Stimulated activated CD8-positive, alpha-beta memory T cell treated with anti-CD3 and anti-CD28 coated beads, Interleukin-15, amount 100 ng/mL, for 4 hours (primary cell): ENCODE results near the gene SYNE3.

Experiments
- DNase-seq, 2 donors: peaks; one replicate each; pipeline ENCODE4 v3.0.0-alpha.2; 2020; ENCODE audit warnings: low read depth in 2 of 2

The SYNE3 gene

DNA sequence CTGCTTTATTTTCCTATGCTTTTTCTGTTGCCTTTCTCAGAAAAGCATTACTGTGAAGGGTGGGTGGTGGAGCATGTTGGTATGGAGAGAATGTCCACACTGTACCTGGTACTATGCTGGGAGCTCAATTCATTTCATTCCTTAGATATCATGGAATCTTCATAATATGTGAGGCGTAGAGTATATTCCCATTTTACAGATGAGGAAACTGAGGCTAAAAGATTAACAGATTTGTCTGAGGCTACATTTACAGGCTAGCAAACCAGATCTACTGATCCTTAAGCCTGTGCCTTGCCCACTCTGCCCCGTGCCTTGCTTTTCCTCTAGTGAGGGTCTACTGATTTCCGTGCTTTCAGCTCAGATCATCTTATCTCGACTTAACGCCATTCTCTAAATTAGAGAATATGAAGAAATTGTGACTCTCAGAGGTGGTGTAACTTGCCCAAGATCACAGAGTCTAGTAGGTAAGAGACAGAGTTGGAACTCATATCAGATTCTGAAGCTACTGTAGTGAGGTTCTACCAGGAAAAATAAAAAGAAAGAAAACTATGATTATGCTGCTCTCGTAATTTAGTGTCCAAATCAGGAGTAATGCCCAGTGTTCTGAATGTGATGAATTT, 23.9 kb upstream of the SYNE3 start:
- DNase-seq, result no peak

DNA sequence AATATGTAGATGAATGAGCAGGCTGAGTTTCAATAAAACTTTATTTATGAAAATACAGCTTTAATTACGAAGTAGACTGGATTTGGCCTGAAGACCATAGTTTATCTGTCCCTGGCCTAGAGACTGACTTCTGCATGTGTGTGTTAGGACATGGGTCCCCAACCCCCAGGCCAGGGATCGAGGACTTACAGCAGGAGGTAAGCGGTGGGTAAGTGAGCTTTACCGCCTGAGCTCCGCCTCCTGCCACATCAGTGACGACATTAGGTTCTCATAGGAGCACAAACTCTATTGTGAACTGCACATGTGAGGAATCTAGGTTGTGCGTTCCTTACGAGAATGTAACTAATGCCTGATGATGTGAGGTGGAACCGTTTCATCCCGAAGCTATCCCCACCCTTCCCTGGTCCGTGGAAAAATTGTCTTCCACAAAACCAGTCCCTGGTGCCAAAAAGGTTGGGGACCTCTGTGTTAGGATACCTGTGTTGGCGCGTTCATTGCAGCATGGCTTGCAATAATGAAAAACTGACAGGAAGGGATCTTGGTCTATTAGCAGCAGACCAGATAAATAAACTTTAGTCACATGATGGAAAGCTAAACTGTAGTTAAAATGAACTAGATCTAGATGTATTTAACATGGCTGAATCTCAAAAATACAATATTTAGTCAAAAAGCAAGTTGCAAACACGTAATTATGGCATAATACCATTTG, 22.5 kb upstream of the SYNE3 start:
- DNase-seq, result no peak

DNA sequence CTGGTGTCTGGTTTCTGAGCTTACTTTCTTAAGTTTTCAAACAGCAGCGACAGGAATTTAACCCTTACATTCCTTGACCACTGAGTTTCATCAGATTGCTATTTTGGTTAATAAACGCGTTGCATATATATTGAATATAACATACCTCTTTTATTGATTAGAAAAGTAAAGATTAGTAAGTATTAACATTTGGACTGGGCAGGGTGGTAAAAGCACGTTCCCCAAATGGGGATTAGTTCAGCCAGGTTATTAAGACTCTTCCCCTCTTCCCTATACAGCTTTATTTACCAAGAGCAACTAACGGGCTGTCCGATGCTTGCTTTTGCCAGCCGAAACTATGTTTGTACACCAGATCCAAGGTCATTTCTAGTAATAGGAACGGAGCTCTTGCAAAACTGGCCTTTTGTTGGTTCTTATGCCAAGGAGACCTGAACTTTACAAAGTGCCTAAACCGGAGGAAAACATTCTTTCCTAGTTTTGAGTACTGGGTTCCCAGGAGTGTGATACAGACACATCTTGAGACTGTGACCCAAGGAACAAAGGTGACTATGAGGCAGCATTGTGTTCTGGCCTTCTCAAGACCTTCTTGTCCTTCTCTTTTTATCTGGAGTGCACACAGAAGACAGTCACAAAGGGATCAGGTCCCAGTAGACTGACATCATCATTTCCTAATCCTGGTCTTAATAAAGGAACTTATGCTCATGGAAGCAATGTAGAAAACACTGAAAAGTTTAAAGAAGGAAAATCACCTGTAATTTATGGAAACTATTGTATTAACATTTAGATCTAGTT, 21.0 kb upstream of the SYNE3 start:
- DNase-seq, result no peak

DNA sequence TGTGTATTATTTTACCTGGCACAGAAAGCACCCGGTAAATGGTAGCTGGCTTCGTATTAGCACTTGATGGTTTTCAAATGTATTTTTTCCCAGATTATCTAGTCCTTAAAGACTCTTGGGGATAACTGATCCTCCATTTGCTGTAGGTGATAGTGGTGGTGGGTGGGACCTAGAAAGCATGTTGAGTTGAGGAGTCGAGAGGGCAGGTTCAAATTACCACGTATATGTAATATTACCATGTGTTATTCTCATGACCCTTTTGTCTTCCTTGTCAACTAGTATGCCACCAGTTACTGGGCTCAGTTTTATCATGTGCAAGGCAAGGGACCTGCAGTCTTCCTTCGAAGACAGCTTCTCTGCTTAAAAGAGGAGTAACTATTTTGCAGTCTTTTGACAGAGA, 20.2 kb upstream of the SYNE3 start:
- no peak for DNase-seq

DNA sequence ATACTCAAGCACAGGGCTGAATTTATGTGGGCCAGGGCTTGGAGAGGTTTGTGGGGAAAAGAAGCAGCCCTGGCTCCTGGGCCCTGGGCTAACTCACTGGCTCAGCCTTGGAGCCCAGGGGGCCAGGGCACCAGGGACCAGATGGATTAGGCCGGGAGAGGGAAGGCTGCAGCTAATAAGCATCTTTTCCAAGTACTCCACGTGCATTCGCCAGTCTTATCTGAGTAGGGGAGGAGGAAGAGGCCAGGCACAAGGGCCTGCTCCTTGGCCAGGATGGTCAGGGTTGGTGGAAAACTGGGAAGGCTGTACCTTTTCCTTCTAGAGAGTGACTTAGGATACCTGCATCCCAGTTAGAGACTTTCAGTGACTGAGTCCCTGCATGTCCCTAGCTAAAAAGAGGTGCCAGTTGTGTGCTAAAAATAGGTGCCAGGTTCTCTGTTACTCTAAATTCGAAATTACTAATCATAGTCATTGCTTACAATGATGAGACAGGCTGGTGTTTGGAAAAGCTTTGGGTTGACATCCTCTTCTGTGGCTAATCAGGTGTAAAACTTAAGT, 19.7 kb upstream of the SYNE3 start:
- DNase-seq, result no peak

DNA sequence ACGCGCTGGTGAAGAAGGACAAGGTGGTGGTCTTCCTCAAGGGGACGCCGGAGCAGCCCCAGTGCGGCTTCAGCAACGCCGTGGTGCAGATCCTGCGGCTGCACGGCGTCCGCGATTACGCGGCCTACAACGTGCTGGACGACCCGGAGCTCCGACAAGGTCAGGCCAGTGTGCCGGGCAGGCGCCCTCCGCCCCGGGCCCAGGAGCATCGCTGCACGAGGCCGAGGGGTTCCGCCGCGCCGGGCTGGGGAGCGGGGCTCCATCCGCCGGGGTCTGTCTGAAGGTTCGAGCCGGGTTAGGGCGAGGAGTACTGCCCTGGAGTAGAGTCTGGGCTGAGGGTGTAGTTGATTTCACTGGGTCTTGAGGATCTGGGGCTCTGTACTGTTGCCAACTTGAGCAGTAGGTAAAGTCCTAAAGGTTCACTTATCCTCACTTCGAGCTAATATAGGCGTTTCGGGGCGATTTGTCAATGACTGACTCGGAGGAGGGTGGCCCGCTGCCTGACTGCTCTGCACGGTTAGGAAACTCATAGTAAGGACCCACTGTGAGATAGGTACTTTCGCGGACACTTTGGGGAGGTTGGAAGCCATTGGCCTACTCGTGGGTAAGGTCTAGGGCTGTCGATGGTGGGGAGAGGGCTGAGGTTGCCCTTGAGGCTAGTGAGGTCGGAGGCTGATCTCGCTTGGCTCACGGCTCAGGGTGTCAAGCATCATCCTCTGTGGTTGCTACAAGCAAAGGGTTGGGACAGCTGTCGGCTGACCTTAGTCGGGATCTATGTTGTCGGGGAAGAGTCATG, 19.0 kb upstream of the SYNE3 start:
- DNase-seq, result no peak

DNA sequence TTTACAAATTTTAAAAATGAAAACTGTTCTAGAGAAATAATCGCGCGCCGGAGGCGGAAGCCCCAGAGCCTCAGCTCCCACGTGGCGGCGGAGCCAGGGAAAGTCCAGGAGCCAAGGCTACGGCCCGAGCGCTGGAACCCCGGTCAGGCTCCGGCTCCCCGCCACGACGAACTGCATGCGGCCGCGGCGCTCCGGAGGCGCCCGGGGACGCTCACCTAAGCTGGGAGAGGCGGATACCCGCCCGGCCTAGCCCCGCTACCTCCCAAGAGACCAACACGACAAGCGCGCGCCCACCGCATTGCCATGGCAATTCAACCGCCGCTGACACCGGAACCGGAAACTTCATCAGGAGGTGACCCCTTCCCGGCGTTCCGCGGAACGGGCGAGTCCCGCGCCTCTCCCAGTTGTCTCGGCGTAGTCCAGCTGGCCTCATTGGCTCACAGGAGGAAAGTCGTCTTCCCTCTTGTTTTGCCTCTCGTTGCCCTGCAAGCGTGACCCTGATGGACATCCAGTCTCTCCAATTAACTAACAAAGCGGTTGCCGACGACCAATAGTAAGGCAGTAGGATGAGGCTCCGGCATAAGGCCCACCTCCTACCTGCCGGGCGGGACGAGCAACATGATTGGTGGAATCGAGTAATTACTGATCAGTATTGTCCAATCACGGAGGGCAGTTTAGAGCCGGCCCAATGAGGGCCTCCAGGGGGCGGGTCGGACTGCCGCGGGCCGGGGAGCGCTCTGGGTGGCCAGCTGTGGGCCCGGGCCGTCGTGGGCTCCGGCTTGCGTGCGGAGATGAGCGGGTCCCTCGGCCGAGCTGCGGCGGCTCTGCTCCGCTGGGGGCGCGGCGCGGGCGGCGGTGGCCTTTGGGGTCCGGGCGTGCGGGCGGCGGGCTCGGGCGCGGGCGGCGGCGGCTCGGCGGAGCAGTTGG, 18.1 kb upstream of the SYNE3 start, which contains the start of gene GLRX5:
Gene GLRX5 (plus strand): TSS at position 752 of the 927 bp plus-strand sequence. CDS start 40 bp downstream, at position 792.
- DNase-seq, result peak; percentile 93 to 98

DNA sequence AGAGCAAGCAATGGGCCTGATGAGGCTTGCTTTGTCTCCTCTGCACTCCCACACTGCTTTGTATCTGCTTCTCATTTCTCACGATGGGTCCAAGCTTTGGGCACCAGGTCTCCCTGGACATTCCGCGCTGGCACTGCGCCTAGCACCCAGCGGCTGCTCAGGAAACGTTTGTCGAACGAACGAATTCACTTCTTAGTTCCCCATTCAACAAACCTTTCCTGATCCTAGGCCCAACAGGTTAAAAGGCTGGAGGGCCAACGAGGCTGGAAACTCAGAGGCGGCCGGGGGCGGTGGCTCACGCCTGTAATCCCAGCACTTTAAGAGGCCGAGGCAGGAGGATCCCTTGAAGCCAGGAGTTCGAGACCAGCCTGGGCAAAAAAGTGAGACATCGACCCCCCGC, 17.4 kb upstream of the SYNE3 start:
- DNase-seq, result no peak

DNA sequence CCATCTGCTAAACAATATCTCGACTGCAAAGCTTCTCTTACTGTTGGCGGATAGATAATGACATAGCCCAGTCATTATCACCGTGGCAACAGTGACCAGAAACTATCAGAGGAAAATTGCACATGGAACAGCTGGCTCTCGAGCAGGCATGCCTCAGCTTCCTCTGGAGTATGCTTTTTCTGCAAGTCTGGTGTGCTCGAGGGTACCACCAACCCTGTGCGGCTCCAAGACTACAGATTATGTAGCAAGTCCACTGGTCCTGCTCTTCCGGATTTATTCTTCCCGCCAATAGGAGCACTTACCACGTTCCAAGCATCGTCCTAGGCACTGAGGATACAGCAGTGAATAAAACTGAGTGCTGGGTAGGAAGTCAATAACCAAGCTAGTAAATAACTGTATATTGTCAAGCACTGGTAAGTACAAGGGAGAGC, 17.0 kb upstream of the SYNE3 start:
- no peak for DNase-seq

DNA sequence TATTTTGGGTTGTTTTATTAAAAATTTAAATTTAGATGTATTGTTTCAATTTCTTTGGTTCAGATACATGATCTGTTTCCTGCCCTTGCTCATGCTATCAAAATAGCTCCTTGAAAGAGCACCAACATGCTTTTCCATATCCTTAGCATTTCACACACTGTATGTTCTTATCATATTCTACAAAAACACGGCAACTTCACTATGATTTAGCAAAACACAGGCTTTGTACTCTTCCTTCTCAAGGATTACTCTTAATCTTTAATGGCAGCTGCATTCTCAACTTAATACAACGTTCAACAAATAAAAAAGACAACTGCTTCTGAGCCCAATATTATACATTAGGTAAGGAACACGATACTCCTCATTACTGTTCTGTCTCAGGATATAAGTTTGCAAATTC, 15.5 kb upstream of the SYNE3 start:
- no peak for DNase-seq

DNA sequence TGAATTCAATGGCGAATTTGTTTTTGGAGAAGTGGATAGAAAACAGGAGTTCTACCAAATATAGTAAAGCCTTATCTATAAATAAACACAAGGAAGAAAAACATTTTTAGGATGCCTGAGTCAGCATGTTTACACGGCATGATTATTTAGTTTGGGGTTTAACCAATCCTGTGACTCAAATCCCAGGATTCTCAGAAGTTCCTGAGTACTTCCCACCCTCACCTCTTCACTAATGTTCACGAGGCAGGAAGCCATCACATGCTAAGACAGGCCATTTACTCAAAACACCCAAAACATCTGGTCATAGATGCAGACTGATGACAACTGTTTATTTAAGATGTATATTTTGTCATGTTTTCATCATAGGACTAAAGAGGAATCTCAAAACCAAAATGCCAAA, 15.0 kb upstream of the SYNE3 start:
- no peak for DNase-seq

DNA sequence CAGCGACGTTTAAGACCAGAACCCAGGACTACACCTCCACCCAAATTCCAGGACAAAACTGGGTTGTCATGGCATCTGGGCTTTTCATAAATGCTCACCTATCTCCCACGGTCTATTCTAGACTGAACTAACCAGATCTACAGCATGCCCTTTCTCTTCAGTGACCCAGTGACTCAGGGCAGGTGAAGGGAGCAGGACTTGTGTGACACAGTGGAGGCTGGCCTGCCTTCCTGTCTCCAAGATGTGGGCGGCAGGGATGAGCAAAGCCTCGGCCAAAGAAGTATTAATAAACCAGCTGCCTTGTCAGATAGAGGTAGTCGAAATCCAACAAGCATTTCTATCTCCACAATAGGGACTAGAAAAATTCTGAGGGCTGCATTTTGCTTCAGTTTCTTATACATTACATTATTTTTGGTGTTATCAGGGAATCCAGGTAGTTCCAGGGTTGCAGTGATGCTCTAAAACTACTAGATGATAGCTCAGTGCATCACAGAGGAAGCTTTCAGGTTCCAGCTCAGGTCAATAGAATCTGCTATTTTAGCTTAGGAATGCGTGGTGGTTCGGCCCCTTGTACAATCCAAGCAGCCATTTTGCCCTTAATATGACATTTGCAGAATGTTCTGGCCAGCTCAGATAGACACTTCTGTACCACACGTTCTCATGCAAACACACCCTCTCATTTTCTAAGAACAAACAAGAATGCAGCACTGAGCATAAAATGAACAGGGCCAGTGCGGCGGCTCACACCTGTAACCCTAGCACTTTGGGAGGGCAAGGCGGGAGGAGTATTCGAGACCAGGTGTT, 14.2 kb upstream of the SYNE3 start:
- DNase-seq, result no peak

DNA sequence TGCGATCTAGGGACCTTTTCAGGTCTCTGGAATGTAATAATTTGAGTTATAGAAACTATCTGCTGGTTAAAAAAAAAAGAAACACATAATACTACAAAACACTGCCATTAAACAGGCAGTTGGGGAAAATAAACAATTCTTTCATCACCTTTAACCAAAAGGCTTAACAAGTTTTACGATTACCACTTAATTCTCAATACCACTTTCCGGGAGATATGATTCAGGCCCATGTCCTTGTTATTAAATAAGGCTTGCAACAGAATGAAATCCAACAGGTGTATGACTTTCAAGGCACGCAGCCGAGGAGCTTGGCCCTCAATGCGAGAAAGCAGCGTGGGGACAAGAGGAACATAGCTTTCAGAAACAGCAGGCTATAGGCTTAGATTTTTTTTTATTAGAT, 12.8 kb upstream of the SYNE3 start:
- DNase-seq, result no peak

DNA sequence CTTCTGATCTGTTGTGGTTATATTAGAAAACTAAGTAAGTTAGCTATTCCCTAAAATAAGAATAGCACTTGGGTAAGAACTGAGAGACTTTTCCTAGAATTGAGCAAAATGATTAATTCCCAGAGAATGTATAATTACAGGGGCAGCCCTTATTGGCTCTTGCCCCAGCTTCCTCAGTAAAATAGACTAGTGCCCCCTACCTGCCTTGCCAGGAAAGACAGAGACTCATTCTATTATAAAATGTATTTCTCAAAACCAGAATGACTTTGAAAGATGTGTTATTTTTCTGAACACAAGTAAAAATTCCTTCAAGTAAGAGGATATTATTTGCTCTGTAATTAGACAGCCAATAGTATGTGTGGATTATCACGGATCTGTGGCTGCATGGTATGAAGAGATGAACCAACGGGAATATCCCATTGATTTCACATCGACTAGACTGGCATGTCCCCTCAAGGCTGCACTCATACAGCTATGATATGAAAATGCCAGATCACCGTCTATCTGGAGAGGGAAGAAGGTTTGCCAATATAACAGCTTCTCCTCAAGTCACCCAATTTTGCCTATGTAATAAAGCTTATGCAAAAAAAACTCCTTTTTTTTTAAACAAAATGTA, 11.0 kb upstream of the SYNE3 start:
- DNase-seq, result no peak

DNA sequence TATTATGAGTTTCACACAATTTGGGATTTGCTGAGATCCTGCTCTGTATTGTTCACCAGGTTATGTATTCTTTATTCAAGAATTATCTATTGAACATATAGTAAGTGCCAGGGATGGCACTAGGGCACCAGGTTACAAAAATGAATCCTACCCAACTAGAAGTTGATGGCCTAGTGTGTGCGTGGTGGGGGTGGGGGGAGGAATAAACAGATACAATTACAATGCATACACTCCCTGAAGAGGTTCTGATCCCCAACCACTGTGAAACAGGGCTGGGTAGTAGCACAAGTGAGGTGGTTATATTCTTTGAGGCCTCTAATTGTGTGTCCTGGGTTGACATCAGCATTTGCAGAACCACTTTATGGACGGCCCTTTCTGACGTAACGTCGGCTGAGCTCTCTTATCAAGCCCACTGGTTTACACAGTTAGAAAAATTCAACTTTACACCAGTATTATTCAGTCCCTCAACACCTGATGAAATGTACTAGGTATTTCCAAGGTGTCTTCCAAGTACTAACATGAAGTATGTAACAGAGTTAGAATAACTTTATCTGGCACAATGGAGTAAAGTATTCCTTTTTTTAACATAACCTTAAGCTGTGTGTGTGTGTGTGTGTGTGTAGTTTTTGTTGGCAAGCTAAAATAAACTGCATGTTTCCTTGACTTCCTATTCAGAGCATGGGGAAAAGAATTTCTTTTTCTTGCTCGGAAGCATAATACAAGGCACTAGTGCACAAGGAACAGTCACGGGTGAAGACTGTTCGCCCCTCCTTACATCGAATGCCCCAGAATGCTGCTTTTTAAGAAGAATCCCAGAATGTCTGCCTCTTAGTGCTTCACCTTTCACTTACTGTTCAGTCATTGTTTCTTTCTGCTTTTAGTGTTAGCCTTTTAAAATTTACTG, 10.3 kb upstream of the SYNE3 start:
- no peak for DNase-seq

DNA sequence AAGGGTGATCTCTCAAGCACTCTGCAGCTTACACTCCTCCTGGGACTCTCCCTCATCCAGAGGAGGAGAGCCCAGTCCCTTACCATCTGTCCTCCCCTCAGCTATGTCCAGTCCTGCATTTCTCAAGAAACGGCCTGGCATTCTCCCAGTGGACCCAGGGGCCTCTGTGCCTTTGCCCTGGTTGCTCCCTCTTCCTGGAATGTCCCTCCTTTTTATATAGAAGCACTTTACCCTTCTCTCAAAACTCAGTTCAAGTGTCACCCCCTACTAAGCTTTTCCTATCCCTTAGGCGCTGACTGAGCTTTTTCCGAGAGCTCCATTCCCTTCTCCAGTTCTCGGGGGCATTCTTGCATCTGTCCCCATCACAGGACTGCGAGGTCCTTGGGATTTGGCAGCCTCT, 9.5 kb upstream of the SYNE3 start:
- DNase-seq, result no peak

DNA sequence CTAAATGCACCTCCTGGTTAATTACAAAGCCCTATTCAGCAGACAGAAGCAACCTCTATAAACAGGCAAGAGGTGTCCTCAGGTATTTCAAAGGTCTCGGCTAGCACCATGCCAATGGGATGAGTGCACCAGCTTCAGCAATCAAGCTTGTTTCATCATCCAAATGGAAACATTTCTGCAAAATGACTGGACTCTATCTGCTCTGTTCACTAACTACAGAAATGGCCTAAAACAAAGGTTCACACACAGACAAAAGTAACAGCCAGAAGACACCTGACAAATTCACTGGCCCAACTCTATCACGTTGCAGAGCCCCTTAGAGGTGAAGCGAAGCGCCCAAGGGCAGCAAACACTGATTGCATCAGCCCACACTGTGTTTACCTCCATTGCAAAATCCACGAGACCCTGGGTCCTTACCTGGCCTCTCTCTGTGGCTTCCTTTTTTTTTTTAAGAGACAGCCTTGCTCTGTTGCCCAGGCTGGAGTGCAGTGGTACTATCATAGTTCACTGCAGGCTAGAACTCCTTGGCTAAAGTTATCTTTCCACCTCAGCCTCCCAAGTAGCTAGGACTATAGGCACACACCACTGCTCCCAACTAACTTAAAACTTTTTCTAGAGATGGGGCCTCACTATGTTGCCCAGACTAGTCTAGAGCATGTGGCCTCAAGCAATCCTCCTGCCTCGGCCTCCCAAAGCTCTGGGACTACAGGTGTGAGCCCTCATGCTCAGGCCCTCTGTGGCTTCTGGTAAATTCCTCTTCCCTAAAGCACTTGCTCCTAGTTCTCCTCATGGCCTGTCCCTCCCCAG, 8.5 kb upstream of the SYNE3 start:
- DNase-seq, result no peak
